ENCODE results near the gene RALGPS1. TPM values are rescaled to one million over a fixed set of nuclear protein-coding genes. Genes with fewer than 3 reads are reported as not detected.
"Not testable (repeated sequence)": the region's sequence is repeated elsewhere in the genome, so short reads cannot be mapped to it uniquely, and the experiment has no call there.

RALGPS1 gene
- total and polyA plus RNA-seq, 3 experiments from 2014 or later, result 1.6 to 3.2 (median 2.4) TPM

GRCh38 chr9:127144670-127145445, 230.3 kb downstream of the RALGPS1 start:
- H3K27me3 ChIP-seq (ENCODE audit: insufficient read depth, low read length, poor library complexity, severe bottlenecking), result no peaks in the 10 kb centered on the region
- ChIA-PET POLR2A (no interaction called here), CTCF (no interaction called here)
- H3K4me1 ChIP-seq (ENCODE audit: insufficient read depth, low read length), result no peaks in the 10 kb centered on the region
- no peak for DNase-seq
- H3K27me3 Mint-ChIP-seq, result peaks cover 3 to 4% of the 10 kb centered on the region in 2 donors
- H3K9me3 Mint-ChIP-seq, result no peaks in the 10 kb centered on the region
- no peak overlapping the region for H3K4me3 ChIP-seq (ENCODE audit: low read length)
- H3K27ac ChIP-seq (ENCODE audit: low read depth, low read length), result no peak overlapping the region
- H3K36me3 ChIP-seq (ENCODE audit: insufficient read depth, low read length), result no peaks in the 10 kb centered on the region
- H3K4me3 Mint-ChIP-seq, result no peak overlapping the region
- peaks cover 0 to 9% (median 1%) of the 10 kb centered on the region in 3 donors for H3K36me3 Mint-ChIP-seq
- H3K9me3 ChIP-seq (ENCODE audit: low read length), result no peaks in the 10 kb centered on the region
- H3K27ac Mint-ChIP-seq, result no peak overlapping the region
- no peaks in the 10 kb centered on the region for H3K4me1 Mint-ChIP-seq

GRCh38 chr9:127146841-127147240, 232.3 kb downstream of the RALGPS1 start:
- CTCF ChIA-PET, result interaction anchor here (1.0 kb wide), 1 partner anchor 19 kb away, joined by 3 read pairs; no protein-coding TSS in a partner anchor
- H3K27me3 ChIP-seq (ENCODE audit: insufficient read depth, low read length, poor library complexity, severe bottlenecking); H3K27ac ChIP-seq (ENCODE audit: low read depth, low read length); H3K27ac Mint-ChIP-seq; DNase-seq; H3K36me3 ChIP-seq (ENCODE audit: insufficient read depth, low read length); H3K4me3 Mint-ChIP-seq; POLR2A ChIA-PET; H3K4me3 ChIP-seq (ENCODE audit: low read length); H3K4me1 ChIP-seq (ENCODE audit: insufficient read depth, low read length); H3K27me3 Mint-ChIP-seq; H3K36me3 Mint-ChIP-seq; H3K9me3 ChIP-seq (ENCODE audit: low read length); H3K4me1 Mint-ChIP-seq; H3K9me3 Mint-ChIP-seq: not testable (repeated sequence)

- H3K4me1 Mint-ChIP-seq, result no peaks in the 10 kb centered on the region
- H3K27me3 Mint-ChIP-seq, result peaks cover 3 to 7% of the 10 kb centered on the region in 2 donors
- Histone ChIP-seq H3K27ac (ENCODE audit: low read depth, low read length) (no peak overlapping the region), H3K27me3 (ENCODE audit: insufficient read depth, low read length, poor library complexity, severe bottlenecking) (no peaks in the 10 kb centered on the region), H3K4me3 (ENCODE audit: low read length) (no peak overlapping the region), H3K9me3 (ENCODE audit: low read length) (no peaks in the 10 kb centered on the region), H3K4me1 (ENCODE audit: insufficient read depth, low read length) (no peaks in the 10 kb centered on the region), H3K36me3 (ENCODE audit: insufficient read depth, low read length) (no peaks in the 10 kb centered on the region)
- POLR2A ChIA-PET, result no interaction called here
- H3K27ac Mint-ChIP-seq, result no peak overlapping the region
- no peak overlapping the region for H3K4me3 Mint-ChIP-seq
- peaks cover 0 to 9% (median 1%) of the 10 kb centered on the region in 3 donors for H3K36me3 Mint-ChIP-seq
- no peak for DNase-seq
- CTCF ChIA-PET, result interaction anchor here (1.0 kb wide), 1 partner anchor 18 kb away, joined by 3 read pairs; no protein-coding TSS in a partner anchor
- no peaks in the 10 kb centered on the region for H3K9me3 Mint-ChIP-seq
Measured at GRCh38 chr9:127147251-127147650, 232.7 kb downstream of the RALGPS1 start.

GRCh38 chr9:127148014-127148413, 233.4 kb downstream of the RALGPS1 start:
- H3K36me3 ChIP-seq (ENCODE audit: insufficient read depth, low read length), result no peaks in the 10 kb centered on the region

GRCh38 chr9:127149010-127149409, 234.4 kb downstream of the RALGPS1 start:
- H3K4me3 Mint-ChIP-seq, result no peak overlapping the region

More at GRCh38 chr9:127148014-127148413, 233.4 kb downstream of the RALGPS1 start:
- Mint-ChIP-seq H3K36me3 (peaks cover 0 to 9% (median 1%) of the 10 kb centered on the region in 3 donors), H3K27me3 (peaks cover 6 to 7% of the 10 kb centered on the region in 2 donors), H3K9me3 (no peaks in the 10 kb centered on the region), H3K4me1 (no peaks in the 10 kb centered on the region), H3K27ac (no peak overlapping the region), H3K4me3 (no peak overlapping the region)
- Histone ChIP-seq H3K4me3 (ENCODE audit: low read length) (no peak overlapping the region), H3K27ac (ENCODE audit: low read depth, low read length) (no peak overlapping the region), H3K9me3 (ENCODE audit: low read length) (no peaks in the 10 kb centered on the region), H3K27me3 (ENCODE audit: insufficient read depth, low read length, poor library complexity, severe bottlenecking) (no peaks in the 10 kb centered on the region), H3K4me1 (ENCODE audit: insufficient read depth, low read length) (no peaks in the 10 kb centered on the region)
- no peak for DNase-seq
- ChIA-PET POLR2A (no interaction called here), CTCF (interaction anchor here (1.0 kb wide), 1 partner anchor 18 kb away, joined by 3 read pairs; no protein-coding TSS in a partner anchor)

GRCh38 chr9:127149463-127150390, 235.1 kb downstream of the RALGPS1 start:
- ChIA-PET POLR2A (no interaction called here), CTCF (interaction anchor here (0.9 to 1.2 kb wide), 2 partner anchors 11 to 13 kb away, joined by 3 read pairs; no protein-coding TSS in a partner anchor)
- peak overlapping the region in 2 of 8 donors; percentile 43 to 51 for H3K27ac Mint-ChIP-seq
- no peak for DNase-seq
- H3K4me3 ChIP-seq (ENCODE audit: low read length), result no peak overlapping the region
- H3K36me3 ChIP-seq (ENCODE audit: insufficient read depth, low read length), result no peaks in the 10 kb centered on the region
- H3K27me3 Mint-ChIP-seq, result peaks cover 6 to 7% of the 10 kb centered on the region in 2 donors
- H3K4me1 ChIP-seq (ENCODE audit: insufficient read depth, low read length), result no peaks in the 10 kb centered on the region
- no peaks in the 10 kb centered on the region for H3K9me3 Mint-ChIP-seq
- no peak overlapping the region for H3K27ac ChIP-seq (ENCODE audit: low read depth, low read length)
- no peaks in the 10 kb centered on the region for H3K27me3 ChIP-seq (ENCODE audit: insufficient read depth, low read length, poor library complexity, severe bottlenecking)
- H3K9me3 ChIP-seq (ENCODE audit: low read length), result no peaks in the 10 kb centered on the region
- peaks cover 0 to 9% (median 1%) of the 10 kb centered on the region in 3 donors for H3K36me3 Mint-ChIP-seq
- peak overlapping the region in 1 of 7 donors; percentile 56 for H3K4me3 Mint-ChIP-seq
- peaks cover 3 to 11% (median 7%) of the 10 kb centered on the region in 3 donors for H3K4me1 Mint-ChIP-seq

More at GRCh38 chr9:127149010-127149409, 234.4 kb downstream of the RALGPS1 start:
- H3K27me3 ChIP-seq (ENCODE audit: insufficient read depth, low read length, poor library complexity, severe bottlenecking), result no peaks in the 10 kb centered on the region
- no peaks in the 10 kb centered on the region for H3K36me3 ChIP-seq (ENCODE audit: insufficient read depth, low read length)
- H3K4me1 ChIP-seq (ENCODE audit: insufficient read depth, low read length), result no peaks in the 10 kb centered on the region
- Mint-ChIP-seq H3K4me1 (peaks cover 0 to 4% (median 0%) of the 10 kb centered on the region in 3 donors), H3K36me3 (peaks cover 0 to 9% (median 1%) of the 10 kb centered on the region in 3 donors), H3K9me3 (no peaks in the 10 kb centered on the region), H3K27ac (no peak overlapping the region), H3K27me3 (peaks cover 6 to 7% of the 10 kb centered on the region in 2 donors)
- H3K4me3 ChIP-seq (ENCODE audit: low read length), result no peak overlapping the region
- ChIA-PET CTCF (interaction anchor here (0.9 to 1.2 kb wide), 2 partner anchors 12 kb away, joined by 3 read pairs; no protein-coding TSS in a partner anchor), POLR2A (no interaction called here)
- H3K27ac ChIP-seq (ENCODE audit: low read depth, low read length), result no peak overlapping the region
- DNase-seq, result no peak
- no peaks in the 10 kb centered on the region for H3K9me3 ChIP-seq (ENCODE audit: low read length)

- Histone ChIP-seq H3K4me3 (ENCODE audit: low read length) (no peak overlapping the region), H3K4me1 (ENCODE audit: insufficient read depth, low read length) (no peaks in the 10 kb centered on the region), H3K9me3 (ENCODE audit: low read length) (no peaks in the 10 kb centered on the region), H3K27ac (ENCODE audit: low read depth, low read length) (no peak overlapping the region), H3K27me3 (ENCODE audit: insufficient read depth, low read length, poor library complexity, severe bottlenecking) (no peaks in the 10 kb centered on the region), H3K36me3 (ENCODE audit: insufficient read depth, low read length) (no peaks in the 10 kb centered on the region)
- Mint-ChIP-seq H3K27ac (peak overlapping the region in 1 of 8 donors; percentile 61), H3K4me3 (no peak overlapping the region), H3K36me3 (no peaks in the 10 kb centered on the region), H3K9me3 (no peaks in the 10 kb centered on the region), H3K4me1 (peaks cover 5 to 16% (median 10%) of the 10 kb centered on the region in 3 donors), H3K27me3 (peaks cover 3 to 5% of the 10 kb centered on the region in 2 donors)
- CTCF ChIA-PET, result interaction anchor here (1.1 kb wide), 1 partner anchor 10 kb away, joined by 3 read pairs; no protein-coding TSS in a partner anchor
- DNase-seq, result no peak
- POLR2A ChIA-PET, result no interaction called here
Measured at GRCh38 chr9:127153501-127153900, 238.9 kb downstream of the RALGPS1 start.

Data from CD8-positive, alpha-beta memory T cell (primary cell).